SIG-M5 (cell line): ENCODE data around the gene WIPF2.

Experiments used
- DNase-seq: peaks from one replicate; lab custom pipeline; 2025; lab: John Stamatoyannopoulos, UW

WIPF2 gene

GRCh38 chr17:40251576-40251975, 32.5 kb downstream of the WIPF2 start:
- no peak for DNase-seq

- DNase-seq: no peak
These were observed 34.5 kb downstream of the WIPF2 start for GRCh38 chr17:40253565-40253964.

GRCh38 chr17:40259505-40259904, 40.4 kb downstream of the WIPF2 start:
- no peak for DNase-seq

- no peak for DNase-seq
These were observed 41.4 kb downstream of the WIPF2 start for GRCh38 chr17:40260528-40260927.

GRCh38 chr17:40264458-40265185, 45.5 kb downstream of the WIPF2 start:
- no peak for DNase-seq

- DNase-seq: no peak
These were observed 46.2 kb downstream of the WIPF2 start for GRCh38 chr17:40265337-40265736.

GRCh38 chr17:40266882-40267281, 47.8 kb downstream of the WIPF2 start:
- DNase-seq: no peak

- DNase-seq: no peak
These were observed 49.1 kb downstream of the WIPF2 start for GRCh38 chr17:40268141-40268712.

- no peak for DNase-seq
These were observed 59.3 kb downstream of the WIPF2 start for GRCh38 chr17:40278414-40278813.

- no peak for DNase-seq
These were observed 60.3 kb downstream of the WIPF2 start for GRCh38 chr17:40279402-40279801.

GRCh38 chr17:40281663-40282062, 62.6 kb downstream of the WIPF2 start:
- DNase-seq: no peak

GRCh38 chr17:40283662-40284061, 64.6 kb downstream of the WIPF2 start:
- DNase-seq: no peak

GRCh38 chr17:40284085-40284713, 65.1 kb downstream of the WIPF2 start:
- DNase-seq: no peak

- DNase-seq: no peak
These were observed 67.4 kb downstream of the WIPF2 start for GRCh38 chr17:40286473-40286872.

GRCh38 chr17:40287159-40287493, 68.0 kb downstream of the WIPF2 start:
- no peak for DNase-seq

- DNase-seq: peak; percentile 98
These were observed 68.6 kb downstream of the WIPF2 start, which contains the start of gene CDC6 for GRCh38 chr17:40287494-40288369. TSS of gene CDC6 (plus strand) at chr17:40287879. CDS start at chr17:40289421, 1,542 bp downstream.

- peak; percentile 27 for DNase-seq
These were observed 71.7 kb downstream of the WIPF2 start for GRCh38 chr17:40290629-40291280.

- no peak for DNase-seq
These were observed 72.2 kb downstream of the WIPF2 start for GRCh38 chr17:40291281-40291664.

GRCh38 chr17:40293363-40293762, 74.3 kb downstream of the WIPF2 start:
- no peak for DNase-seq

GRCh38 chr17:40295488-40296436, 76.7 kb downstream of the WIPF2 start:
- DNase-seq: no peak

- no peak for DNase-seq
These were observed 78.4 kb downstream of the WIPF2 start for GRCh38 chr17:40297511-40297910.
